ENCODE data around the gene SLC24A3.

- TF ChIP-seq CTCF (conservative IDR thresholded peaks at IDR 0.05; ENCODE audit: low read depth in 2 of 2) (no peak), EZH2 (IDR thresholded peaks at IDR 0.05; ENCODE audit: low read depth, unreplicated experiment) (no peak), REST (IDR thresholded peaks at IDR 0.05; ENCODE audit: unreplicated experiment) (no peak), ZNF114 (CRISPR knock-in tag; IDR thresholded peaks at IDR 0.05) (no peak), ZNF331 (CRISPR knock-in tag; IDR thresholded peaks at IDR 0.05; ENCODE audit: low read depth) (no peak), POLR2AphosphoS5 (IDR thresholded peaks at IDR 0.05; ENCODE audit: low read depth) (no peak), ZNF462 (CRISPR knock-in tag; IDR thresholded peaks at IDR 0.05) (no peak), EZH2phosphoT487 (IDR thresholded peaks at IDR 0.05; ENCODE audit: unreplicated experiment) (no peak)
Measured at GRCh38 chr20:19222520-19223040, 10.1 kb downstream of the SLC24A3 start.
